Activated CD4-positive, alpha-beta T cell treated with anti-CD3 and anti-CD28 coated beads, Interleukin-2, Interleukin-4, amounts not matched to agents 100 ng/mL and 50 ng/mL, durations not matched to agents 16 hours and 8 hours (primary cell): ENCODE measurements around the gene TMEM217.

Experiments used
- DNase-seq: peaks from one replicate; pipeline ENCODE4 v3.0.0-alpha.2; 2020; ENCODE audit warnings: low spot score

TMEM217 gene

GRCh38 chr6:37280162-37280887, 22.4 kb upstream of the TMEM217 start:
- DNase-seq, result no peak

DNA sequence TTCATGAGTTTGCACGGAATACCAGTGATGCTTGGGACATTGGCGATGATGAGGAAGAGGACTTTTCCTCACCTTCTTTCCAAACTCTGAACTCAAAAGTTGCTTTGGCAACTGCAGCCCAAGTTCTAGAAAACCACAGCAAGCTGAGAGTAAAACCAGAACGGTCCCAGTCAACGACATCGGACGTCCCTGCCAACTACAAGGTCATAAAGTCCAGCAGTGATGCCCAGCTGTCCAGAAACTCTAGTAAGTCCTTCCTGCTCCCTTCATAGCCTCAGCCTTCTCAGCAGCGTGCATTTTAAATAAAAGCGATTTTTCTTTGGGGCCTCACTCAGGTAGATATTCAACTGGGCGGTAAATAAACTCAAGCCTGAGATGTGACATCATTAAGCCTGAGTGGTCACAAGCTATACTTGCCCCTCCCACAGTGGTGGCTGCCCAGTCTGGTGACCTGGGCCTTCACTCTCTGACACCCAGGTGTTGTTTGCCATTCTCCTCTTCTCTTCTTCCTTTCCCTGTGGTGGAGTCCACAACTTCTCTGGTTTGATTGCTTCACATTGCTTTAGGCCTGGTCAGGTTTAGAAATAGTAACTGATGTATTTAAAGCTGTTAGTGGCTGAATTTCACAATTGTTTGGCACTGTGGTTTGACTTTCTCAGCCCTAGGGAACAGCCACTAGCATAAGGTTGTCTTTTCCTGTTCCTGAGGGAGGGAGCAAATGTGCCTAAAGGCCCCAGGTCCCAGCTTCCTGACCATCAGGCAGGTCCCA, 21.6 kb upstream of the TMEM217 start:
- DNase-seq, result no peak

DNA sequence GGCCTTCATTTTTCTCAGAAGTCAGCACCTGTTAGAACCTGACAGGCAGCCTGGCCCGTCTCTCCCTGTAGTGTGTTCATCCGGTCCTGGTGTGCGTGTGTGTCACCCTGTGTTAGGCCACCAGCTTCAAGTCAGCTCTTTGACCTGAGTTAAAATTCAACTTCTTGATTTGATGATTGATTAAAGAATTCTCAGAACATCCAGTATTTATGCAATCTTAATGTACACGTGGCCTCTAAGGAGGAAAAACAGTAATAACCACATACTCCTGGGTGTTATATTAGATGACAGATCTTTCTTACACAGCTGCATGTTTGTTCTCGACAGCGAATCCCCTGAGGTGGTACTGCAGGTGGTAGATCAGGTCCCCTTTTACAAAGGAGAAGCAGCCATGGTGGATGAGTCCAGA, 19.1 kb upstream of the TMEM217 start:
- peak; percentile 30 for DNase-seq

GRCh38 chr6:37275350-37275749, 17.4 kb upstream of the TMEM217 start:
- no peak for DNase-seq

DNA sequence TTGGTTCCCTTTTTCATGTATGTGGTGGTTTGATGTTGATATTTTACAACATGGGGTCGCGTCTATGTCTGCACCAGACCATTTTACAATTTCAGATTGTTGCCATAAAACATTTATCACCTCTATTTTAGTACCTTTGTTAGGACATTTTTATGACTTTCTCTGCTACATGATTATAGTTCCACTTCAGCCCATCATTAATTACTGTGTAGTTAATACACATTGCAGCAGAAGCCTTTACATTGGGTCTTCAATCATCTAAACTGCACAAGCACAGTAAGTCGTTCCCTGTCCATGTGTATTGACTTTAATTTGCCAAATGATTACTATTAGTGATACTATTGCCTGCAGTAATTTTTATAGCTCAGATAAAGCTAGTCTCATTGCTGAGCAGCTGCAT, 15.7 kb upstream of the TMEM217 start:
- no peak for DNase-seq

DNA sequence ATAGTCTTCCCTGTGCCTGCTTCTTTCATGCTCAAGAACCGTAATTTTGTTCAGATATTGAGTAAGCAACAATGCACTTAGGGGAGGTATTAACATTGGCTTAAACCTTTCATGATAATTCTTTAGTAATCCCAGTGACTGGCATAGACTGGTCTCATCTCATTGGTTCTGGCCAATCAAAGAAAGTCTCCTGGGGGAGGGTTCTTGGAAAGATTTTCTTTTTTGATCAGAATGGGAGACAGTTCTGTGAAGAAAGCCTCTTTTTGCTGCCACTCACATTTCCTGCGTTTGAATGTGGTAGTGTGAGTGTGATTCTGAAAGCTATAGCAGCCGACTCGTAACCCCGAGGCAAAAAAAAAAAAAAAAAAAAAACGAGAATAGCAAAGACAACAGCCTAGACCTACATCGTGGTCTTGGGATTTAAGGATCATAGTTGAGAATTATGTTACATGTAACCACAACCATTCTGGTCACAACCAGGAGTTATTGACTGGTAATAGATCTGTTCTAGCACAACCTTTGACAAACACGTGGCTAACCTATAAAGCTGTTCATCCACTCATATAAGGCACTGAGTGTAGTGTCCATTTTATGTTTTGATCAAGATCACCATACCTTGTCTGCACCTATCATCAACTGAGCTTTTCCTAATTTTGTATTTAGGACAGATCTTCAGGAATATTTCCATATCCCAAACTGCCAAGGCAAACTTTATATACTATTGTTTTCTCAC, 15.1 kb upstream of the TMEM217 start:
- peak; percentile 78 for DNase-seq

DNA sequence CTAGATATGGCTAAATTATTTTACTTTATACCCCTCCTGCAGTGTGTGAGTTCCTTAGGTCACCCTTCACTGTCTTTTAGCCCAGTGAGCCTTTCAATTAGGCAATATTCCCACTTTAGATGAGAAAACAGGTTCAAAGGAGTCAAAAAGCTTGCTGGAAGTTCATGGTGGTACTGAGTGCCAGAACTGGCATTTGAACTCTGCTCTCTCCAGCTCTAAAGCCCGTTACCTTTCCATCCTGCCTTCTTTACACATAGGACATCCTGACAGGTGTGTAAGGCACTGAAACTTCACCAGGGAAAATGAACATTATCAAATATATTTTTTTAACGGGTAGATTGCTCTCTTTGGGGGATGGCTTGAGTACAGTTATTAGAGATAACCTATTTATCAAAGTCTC, 11.2 kb upstream of the TMEM217 start:
- no peak for DNase-seq

GRCh38 chr6:37265860-37266259, 7.9 kb upstream of the TMEM217 start:
- DNase-seq, result no peak

DNA sequence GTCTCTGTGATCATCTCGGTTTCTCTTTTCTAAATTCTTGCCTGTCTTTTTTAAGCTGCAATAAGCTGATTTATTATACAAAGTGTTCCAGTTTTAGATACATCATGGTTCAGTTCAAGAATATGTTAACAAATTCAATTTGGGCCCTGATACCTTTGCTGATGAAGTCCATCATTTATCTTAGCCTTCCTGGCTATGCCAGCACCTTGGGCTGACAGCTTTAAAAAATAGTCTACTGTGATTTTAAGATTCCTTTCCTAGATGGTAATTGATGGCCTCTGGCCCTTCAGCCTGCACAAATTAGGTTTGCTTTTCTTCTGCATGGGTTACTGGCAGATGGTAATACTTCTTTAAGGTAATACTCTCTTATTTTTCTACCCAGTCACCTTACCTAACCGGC, 7.1 kb upstream of the TMEM217 start:
- DNase-seq, result no peak

DNA sequence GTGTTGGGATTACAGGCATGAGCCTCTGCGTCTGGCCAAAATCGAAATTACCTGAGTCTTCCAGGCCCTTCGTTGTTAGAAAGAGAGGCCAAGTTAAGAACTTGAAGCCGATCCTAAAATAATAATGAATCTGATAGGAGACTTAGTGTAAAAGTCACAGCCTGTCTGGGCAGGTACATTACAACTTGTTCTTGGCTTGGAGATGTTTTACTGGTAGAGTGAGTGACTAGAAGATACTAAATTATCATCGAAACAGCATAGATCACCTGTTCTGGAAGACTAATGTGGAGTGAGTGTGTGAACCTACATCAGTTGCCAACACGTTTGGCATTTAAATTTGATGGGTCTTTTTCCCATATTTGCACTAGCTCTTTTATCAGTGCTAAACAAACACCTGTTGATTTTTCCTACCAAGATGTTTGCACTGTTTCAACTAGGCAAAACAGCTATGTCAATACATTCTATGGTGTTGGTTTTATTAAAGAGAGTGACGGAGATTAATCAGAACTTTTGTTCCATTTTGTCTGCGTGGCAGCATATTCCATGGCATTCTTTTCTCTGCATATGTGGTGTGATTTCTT, 4.6 kb upstream of the TMEM217 start:
- DNase-seq, result no peak

- DNase-seq, result no peak
Measured at GRCh38 chr6:37261198-37261597, 3.3 kb upstream of the TMEM217 start.

GRCh38 chr6:37260444-37260843, 2.5 kb upstream of the TMEM217 start:
- DNase-seq, result peak; percentile 60

DNA sequence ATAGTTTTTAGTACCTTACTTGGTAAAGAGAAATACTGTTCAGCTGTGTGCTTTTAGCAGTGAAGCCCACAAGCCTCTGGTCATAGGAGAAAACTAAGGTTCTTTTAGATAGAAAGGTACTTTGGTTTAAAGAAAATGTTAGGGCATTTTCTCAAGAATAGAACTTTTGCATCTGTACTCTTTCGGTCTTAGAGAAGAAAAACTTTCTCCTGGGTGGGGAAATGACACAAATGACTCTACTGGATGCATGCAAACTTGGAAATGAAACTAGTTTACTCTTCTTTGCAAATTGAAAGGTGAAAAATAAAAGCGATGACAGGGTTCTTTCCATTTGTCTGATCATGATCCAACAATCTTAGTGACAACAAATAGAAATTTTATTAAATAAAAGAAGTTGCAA, 2.1 kb upstream of the TMEM217 start:
- DNase-seq, result peak; percentile 73

DNA sequence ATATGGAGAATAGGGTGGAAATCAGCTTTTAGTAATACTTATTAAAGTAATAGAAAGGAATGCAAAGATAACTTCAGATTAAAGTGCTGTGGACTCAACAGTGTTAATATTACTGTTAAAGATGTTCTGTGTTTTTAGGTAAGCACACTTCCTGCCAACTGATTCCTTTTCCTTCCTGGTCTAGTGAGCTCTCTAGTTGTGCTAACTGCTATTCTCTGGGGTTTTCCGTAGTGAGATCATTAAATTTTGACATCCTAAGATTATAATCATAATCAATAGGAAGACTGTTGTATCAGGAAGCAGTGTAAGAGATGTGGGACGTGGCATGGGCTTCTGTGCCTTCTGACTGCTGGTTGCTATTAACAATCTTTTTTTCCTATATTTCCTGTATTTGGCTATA, 1.2 kb upstream of the TMEM217 start:
- peak; percentile 66 for DNase-seq

DNA sequence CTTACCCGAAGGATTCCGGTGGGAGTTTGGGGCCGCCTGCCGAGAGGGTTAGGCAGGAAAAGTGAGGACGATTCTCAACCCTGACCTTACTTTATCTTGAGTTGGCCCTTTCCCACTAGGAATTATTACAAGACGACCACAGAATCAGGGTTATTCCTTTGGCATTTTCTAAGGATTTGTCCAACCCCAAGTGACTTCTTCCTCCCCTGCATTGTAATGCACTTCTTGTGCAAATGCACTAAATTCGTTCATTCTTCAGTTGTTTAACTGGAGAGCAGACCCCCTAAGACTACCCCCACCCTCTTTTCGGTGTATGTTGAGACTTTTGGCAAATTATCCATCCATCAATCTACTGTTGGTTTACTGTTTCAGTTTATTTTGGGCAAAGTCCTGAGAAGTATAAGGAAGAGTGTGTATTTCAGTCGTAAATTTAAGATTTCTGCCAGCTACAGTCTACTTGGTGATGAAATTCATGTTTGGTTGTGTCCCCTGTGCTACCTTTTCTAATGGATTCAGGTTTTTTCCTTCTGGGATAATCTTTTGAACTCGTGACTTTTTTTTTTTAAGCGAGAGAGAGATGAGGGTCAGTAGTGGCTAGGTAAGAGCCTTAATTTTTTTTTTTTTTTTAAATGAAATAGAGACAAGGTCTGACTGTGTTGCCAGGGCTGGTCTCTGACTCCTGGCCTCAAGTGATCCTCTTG, 611 bp upstream of the TMEM217 start:
- no peak for DNase-seq

GRCh38 chr6:37257320-37257633, 667 bp downstream of the TMEM217 start:
- no peak for DNase-seq

DNA sequence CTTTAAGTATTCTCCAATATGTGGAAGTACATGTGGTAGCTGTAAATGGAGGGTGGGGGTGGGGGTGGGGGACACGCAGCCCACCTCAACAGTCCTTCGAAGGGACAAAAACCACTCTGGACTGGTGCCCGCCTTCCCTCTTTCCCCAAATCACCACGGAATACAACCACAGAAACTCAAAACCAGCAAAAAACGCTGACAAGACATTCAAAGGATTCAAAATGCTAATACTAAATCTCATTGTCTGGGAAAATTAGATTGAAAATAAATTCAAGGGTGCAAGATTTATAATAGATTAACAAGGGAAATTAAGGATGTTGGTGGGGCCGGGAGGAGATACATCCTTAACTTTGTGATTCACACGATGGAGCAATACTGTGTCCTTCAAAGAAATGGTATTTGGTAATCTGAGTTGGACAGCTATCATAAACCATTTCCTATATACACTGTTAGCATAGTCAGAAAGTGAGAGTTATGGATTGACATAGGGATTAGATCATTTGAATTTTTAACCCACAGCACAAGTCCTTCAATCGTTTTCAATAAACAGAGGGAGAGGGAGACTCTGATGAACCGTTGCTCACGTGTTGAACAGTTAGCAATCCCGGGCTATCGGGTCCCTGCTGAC, 1.1 kb downstream of the TMEM217 start:
- no peak for DNase-seq

GRCh38 chr6:37254881-37255280, 3.1 kb downstream of the TMEM217 start:
- no peak for DNase-seq

DNA sequence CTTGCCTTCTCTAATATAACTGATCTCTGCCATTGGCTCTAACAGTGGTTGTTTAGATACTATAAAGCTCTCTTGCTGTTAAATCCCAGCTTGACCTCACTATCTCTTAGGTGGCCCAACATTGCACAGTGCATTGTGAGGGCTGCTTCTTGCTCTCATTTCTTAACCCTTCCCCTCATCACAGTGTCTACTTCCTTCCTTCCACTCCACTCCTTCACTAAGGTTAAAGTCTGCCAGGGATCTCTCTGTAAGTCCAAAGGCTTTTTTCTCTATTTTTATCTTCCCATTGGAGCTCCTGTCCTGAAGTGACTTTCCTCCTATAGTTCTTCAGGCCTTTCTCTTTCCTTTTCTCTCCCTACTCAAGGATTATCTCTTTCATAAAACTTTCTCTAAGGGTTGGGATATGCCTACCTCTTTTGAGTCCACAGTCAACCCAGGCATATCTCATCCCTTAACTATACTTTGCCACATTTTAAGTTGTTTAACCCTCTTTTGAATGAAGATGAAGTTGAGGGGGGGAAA, 4.4 kb downstream of the TMEM217 start:
- DNase-seq, result no peak

DNA sequence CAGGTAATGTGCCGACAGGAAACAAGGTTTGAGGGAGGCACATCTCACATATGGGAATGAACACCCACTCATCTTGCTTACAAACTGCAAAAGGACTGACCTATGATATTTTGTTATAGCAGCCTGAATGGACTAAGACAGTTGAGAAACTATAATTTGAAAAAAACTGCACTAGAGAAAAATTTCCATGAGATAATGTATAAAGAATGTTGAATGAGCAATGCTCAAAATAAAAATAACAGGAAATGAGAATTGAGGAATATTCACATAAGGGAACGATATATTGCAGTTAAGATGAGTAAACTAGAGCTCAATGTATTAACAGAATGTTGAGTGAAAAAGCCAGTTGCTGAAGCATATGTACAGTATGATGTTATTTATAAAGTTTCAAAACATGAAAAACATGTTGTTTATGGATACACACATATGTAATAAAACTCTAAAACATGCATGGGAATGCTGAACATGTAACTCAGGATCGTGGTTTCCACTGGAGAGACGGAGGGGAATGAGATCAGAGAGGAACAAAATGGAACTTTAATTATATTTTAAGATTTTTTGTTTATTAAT, 6.6 kb downstream of the TMEM217 start:
- DNase-seq, result no peak
